Measurements from ENCODE around the gene TFB2M.

The TFB2M gene

GRCh38 chr1:246550402-246550801, 15.7 kb downstream of the TFB2M start:
- no peak for DNase-seq

- DNase-seq = no peak
Observed at GRCh38 chr1:246549665-246550064, 16.4 kb downstream of the TFB2M start.

GRCh38 chr1:246544001-246544400, 22.1 kb downstream of the TFB2M start:
- DNase-seq = no peak

GRCh38 chr1:246540738-246541491, 25.1 kb downstream of the TFB2M start:
- DNase-seq = no peak

- DNase-seq = no peak
Observed at GRCh38 chr1:246537887-246538286, 28.2 kb downstream of the TFB2M start.

GRCh38 chr1:246537441-246537840, 28.6 kb downstream of the TFB2M start:
- no peak for DNase-seq

GRCh38 chr1:246534114-246534513, 31.9 kb downstream of the TFB2M start:
- DNase-seq = no peak

- DNase-seq = no peak
Observed at GRCh38 chr1:246533371-246533905, 32.6 kb downstream of the TFB2M start.

- no peak for DNase-seq
Observed at GRCh38 chr1:246532519-246532918, 33.5 kb downstream of the TFB2M start.

GRCh38 chr1:246530482-246530881, 35.6 kb downstream of the TFB2M start:
- no peak for DNase-seq

- DNase-seq = no peak
Observed at GRCh38 chr1:246528933-246529731, 36.9 kb downstream of the TFB2M start.

- DNase-seq = no peak
Observed at GRCh38 chr1:246527402-246528088, 38.5 kb downstream of the TFB2M start.

- no peak for DNase-seq
Observed at GRCh38 chr1:246526915-246527314, 39.1 kb downstream of the TFB2M start.

- DNase-seq = no peak
Observed at GRCh38 chr1:246526380-246526779, 39.7 kb downstream of the TFB2M start.

- no peak for DNase-seq
Observed at GRCh38 chr1:246519514-246519913, 46.5 kb downstream of the TFB2M start.

- no peak for DNase-seq
Observed at GRCh38 chr1:246518456-246519205, 47.4 kb downstream of the TFB2M start.

- no peak for DNase-seq
Observed at GRCh38 chr1:246517391-246517790, 48.7 kb downstream of the TFB2M start.

GRCh38 chr1:246516126-246516525, 49.9 kb downstream of the TFB2M start:
- DNase-seq = no peak

- no peak for DNase-seq
Observed at GRCh38 chr1:246515390-246516005, 50.6 kb downstream of the TFB2M start.

- DNase-seq = no peak
Observed at GRCh38 chr1:246513619-246514343, 52.3 kb downstream of the TFB2M start.

- no peak for DNase-seq
Observed at GRCh38 chr1:246513041-246513440, 53.0 kb downstream of the TFB2M start.

Data from NCI-H2171 treated with DMSO at 0.1 percent for 48 hours (cell line).